ENCODE data around the gene MIPOL1. TPM values are rescaled to one million over a fixed set of nuclear protein-coding genes. Genes with fewer than 3 reads are reported as not detected.

MIPOL1 gene
- total and polyA plus RNA-seq, 5 donors = 3.9 to 13.2 (median 11.3) TPM

DNA sequence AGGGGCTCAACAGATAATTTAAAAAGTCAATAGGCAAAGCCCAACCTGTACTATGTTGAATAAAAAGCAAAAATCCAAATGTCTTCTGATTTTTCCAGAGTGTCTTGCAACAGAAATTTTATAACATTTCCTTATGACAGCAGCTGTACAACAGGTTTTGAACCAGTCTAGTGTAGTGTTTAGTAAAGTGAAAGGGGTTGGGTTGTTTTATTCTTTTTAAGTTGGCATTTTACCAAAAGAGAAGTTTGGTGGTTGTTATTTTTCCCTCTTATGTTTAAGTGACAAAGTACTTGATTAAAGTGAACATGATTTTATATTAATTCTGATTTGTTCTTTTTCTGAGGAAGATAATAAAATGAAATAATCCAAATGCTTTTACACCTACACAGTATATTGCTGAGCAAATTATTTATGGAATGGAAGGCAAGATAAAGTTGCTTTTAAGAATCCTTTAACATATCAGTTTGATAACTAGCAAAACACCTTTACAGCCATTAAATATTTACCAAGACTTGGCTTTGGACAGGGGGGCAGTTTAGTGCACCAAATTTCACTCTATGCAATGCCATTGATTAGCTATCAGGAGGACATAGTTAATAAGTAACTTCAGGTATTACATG, 268.4 kb downstream of the MIPOL1 start:
- DNase-seq = no peak

GRCh38 chr14:37466623-37467088, 268.9 kb downstream of the MIPOL1 start:
- no peaks in the 10 kb centered on the region for H3K4me1 ChIP-seq (ENCODE audit: control insufficient read depth, insufficient read depth, low read length)
- no peaks in the 10 kb centered on the region for H3K27me3 ChIP-seq (ENCODE audit: control insufficient read depth, insufficient read depth)
- ATAC-seq (no peak), DNase-seq (no peak)
- no peaks in the 10 kb centered on the region for H3K9me3 ChIP-seq (ENCODE audit: control insufficient read depth, low read length)
- intact Hi-C loops (cut with DNase I) = no loop called here
- no peak overlapping the region for H3K27ac ChIP-seq (ENCODE audit: low read length)
- WGBS = 84% methylated on average over 2 of the region's 2 CpGs
- H3K4me3 ChIP-seq (ENCODE audit: low read length) = no peak overlapping the region

More for the DNA sequence above, 268.4 kb downstream of the MIPOL1 start:
- no peak for ATAC-seq
- Histone ChIP-seq H3K4me3 (ENCODE audit: low read length) (no peak overlapping the region), H3K4me1 (ENCODE audit: control insufficient read depth, insufficient read depth, low read length) (no peaks in the 10 kb centered on the region), H3K27ac (ENCODE audit: low read length) (no peak overlapping the region), H3K9me3 (ENCODE audit: control insufficient read depth, low read length) (no peaks in the 10 kb centered on the region), H3K27me3 (ENCODE audit: control insufficient read depth, insufficient read depth) (no peaks in the 10 kb centered on the region)
- intact Hi-C loops (cut with DNase I) = no loop called here

GRCh38 chr14:37469650-37470049, 271.9 kb downstream of the MIPOL1 start:
- ATAC-seq (no peak), DNase-seq (no peak)
- Histone ChIP-seq H3K9me3 (ENCODE audit: control insufficient read depth, low read length) (no peaks in the 10 kb centered on the region), H3K27ac (ENCODE audit: low read length) (no peak overlapping the region), H3K4me1 (ENCODE audit: control insufficient read depth, insufficient read depth, low read length) (no peaks in the 10 kb centered on the region), H3K27me3 (ENCODE audit: control insufficient read depth, insufficient read depth) (no peaks in the 10 kb centered on the region), H3K4me3 (ENCODE audit: low read length) (no peak overlapping the region)
- intact Hi-C loops (cut with DNase I) = no loop called here

GRCh38 chr14:37470251-37470650, 272.5 kb downstream of the MIPOL1 start:
- intact Hi-C loops (cut with DNase I) = no loop called here
- Histone ChIP-seq H3K27me3 (ENCODE audit: control insufficient read depth, insufficient read depth) (no peaks in the 10 kb centered on the region), H3K9me3 (ENCODE audit: control insufficient read depth, low read length) (no peaks in the 10 kb centered on the region), H3K27ac (ENCODE audit: low read length) (no peak overlapping the region), H3K4me1 (ENCODE audit: control insufficient read depth, insufficient read depth, low read length) (no peaks in the 10 kb centered on the region), H3K4me3 (ENCODE audit: low read length) (no peak overlapping the region)
- DNase-seq = no peak
- no peak for ATAC-seq
- WGBS = 90% methylated on average over 7 of the region's 7 CpGs

- H3K9me3 ChIP-seq (ENCODE audit: control insufficient read depth, low read length) = no peaks in the 10 kb centered on the region
- intact Hi-C loops (cut with DNase I) = no loop called here
- H3K27ac ChIP-seq (ENCODE audit: low read length) = no peak overlapping the region
- no peak for ATAC-seq
- no peaks in the 10 kb centered on the region for H3K27me3 ChIP-seq (ENCODE audit: control insufficient read depth, insufficient read depth)
- 56% methylated on average over 4 of the region's 4 CpGs for WGBS
- no peaks in the 10 kb centered on the region for H3K4me1 ChIP-seq (ENCODE audit: control insufficient read depth, insufficient read depth, low read length)
- no peak overlapping the region for H3K4me3 ChIP-seq (ENCODE audit: low read length)
- DNase-seq = no peak
Measured at GRCh38 chr14:37472906-37473305, 275.2 kb downstream of the MIPOL1 start.

DNA sequence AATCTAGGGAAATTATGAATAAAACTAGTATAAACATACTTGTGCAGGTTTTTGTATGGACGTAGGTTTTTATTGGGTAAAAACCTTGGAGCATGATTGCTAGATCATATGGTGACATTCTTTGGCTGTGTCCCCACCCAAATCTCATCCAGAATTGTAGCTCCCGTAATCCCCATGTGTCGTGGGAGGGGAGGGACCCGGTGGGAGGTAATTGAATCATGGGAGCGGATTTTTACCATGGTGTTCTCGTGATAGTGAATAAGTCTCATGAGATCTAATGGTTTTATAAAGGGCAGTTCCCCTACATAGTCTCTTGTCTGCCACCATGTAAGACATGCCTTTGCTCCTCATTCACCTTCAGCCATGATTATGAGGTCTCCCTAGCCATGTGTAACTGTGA, 276.5 kb downstream of the MIPOL1 start:
- intact Hi-C loops (cut with DNase I) = no loop called here
- Histone ChIP-seq H3K4me1 (ENCODE audit: control insufficient read depth, insufficient read depth, low read length) (no peaks in the 10 kb centered on the region), H3K9me3 (ENCODE audit: control insufficient read depth, low read length) (no peaks in the 10 kb centered on the region), H3K27me3 (ENCODE audit: control insufficient read depth, insufficient read depth) (no peaks in the 10 kb centered on the region), H3K4me3 (ENCODE audit: low read length) (no peak overlapping the region), H3K27ac (ENCODE audit: low read length) (no peak overlapping the region)
- ATAC-seq (no peak), DNase-seq (no peak)
- 91% methylated on average over 6 of the region's 6 CpGs for WGBS

- Histone ChIP-seq H3K27ac (ENCODE audit: low read length) (no peak overlapping the region), H3K4me1 (ENCODE audit: control insufficient read depth, insufficient read depth, low read length) (no peaks in the 10 kb centered on the region), H3K27me3 (ENCODE audit: control insufficient read depth, insufficient read depth) (no peaks in the 10 kb centered on the region), H3K4me3 (ENCODE audit: low read length) (no peak overlapping the region), H3K9me3 (ENCODE audit: control insufficient read depth, low read length) (no peaks in the 10 kb centered on the region)
- no peak for DNase-seq
- intact Hi-C loops (cut with DNase I) = no loop called here
- WGBS = 83% methylated on average over 3 of the region's 3 CpGs
- ATAC-seq = no peak
Measured at GRCh38 chr14:37480446-37481290, 282.9 kb downstream of the MIPOL1 start.

DNA sequence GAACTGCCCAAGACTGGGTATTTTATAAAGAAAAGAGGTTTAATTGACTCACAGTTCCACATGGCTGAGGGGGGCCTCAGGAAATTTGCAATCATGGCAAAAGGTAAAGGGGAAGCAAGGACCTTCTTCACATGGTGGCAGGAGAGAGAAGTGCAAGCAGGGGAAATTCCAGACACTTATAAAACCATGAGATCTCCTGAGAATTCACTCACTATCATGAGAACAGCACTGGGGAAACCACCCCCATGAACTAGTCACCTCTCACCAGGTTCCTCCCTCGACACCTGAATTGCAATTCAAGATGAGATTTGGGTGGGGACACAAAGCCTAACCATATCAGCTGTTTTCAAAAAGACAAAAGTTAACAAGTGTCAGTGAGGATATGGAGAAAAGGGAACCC, 284.7 kb downstream of the MIPOL1 start:
- ATAC-seq (no peak), DNase-seq (no peak)
- H3K27me3 ChIP-seq (ENCODE audit: control insufficient read depth, insufficient read depth) = no peaks in the 10 kb centered on the region
- 77% methylated on average over 1 of the region's 1 CpG for WGBS
- H3K9me3 ChIP-seq (ENCODE audit: control insufficient read depth, low read length) = no peaks in the 10 kb centered on the region
- no peak overlapping the region for H3K4me3 ChIP-seq (ENCODE audit: low read length)
- no peaks in the 10 kb centered on the region for H3K4me1 ChIP-seq (ENCODE audit: control insufficient read depth, insufficient read depth, low read length)
- intact Hi-C loops (cut with DNase I) = no loop called here
- no peak overlapping the region for H3K27ac ChIP-seq (ENCODE audit: low read length)

GRCh38 chr14:37483672-37484071, 285.9 kb downstream of the MIPOL1 start:
- no peak overlapping the region for H3K27ac ChIP-seq (ENCODE audit: low read length)
- DNase-seq = no peak
- no peaks in the 10 kb centered on the region for H3K4me1 ChIP-seq (ENCODE audit: control insufficient read depth, insufficient read depth, low read length)
- ATAC-seq = no peak
- no peak overlapping the region for H3K4me3 ChIP-seq (ENCODE audit: low read length)
- 95% methylated on average over 4 of the region's 4 CpGs for WGBS
- no peaks in the 10 kb centered on the region for H3K27me3 ChIP-seq (ENCODE audit: control insufficient read depth, insufficient read depth)
- H3K9me3 ChIP-seq (ENCODE audit: control insufficient read depth, low read length) = no peaks in the 10 kb centered on the region
- intact Hi-C loops (cut with DNase I) = no loop called here

- intact Hi-C loops (cut with DNase I) = no loop called here
- ATAC-seq (no peak), DNase-seq (peak in 1 of 3 donors; percentile 21)
- 89% methylated on average over 3 of the region's 3 CpGs for WGBS
- H3K4me3 ChIP-seq (ENCODE audit: low read length) = no peak overlapping the region
- no peak overlapping the region for H3K27ac ChIP-seq (ENCODE audit: low read length)
- no peaks in the 10 kb centered on the region for H3K27me3 ChIP-seq (ENCODE audit: control insufficient read depth, insufficient read depth)
- no peaks in the 10 kb centered on the region for H3K4me1 ChIP-seq (ENCODE audit: control insufficient read depth, insufficient read depth, low read length)
- no peaks in the 10 kb centered on the region for H3K9me3 ChIP-seq (ENCODE audit: control insufficient read depth, low read length)
Measured at GRCh38 chr14:37490607-37491006, 292.9 kb downstream of the MIPOL1 start.

DNA sequence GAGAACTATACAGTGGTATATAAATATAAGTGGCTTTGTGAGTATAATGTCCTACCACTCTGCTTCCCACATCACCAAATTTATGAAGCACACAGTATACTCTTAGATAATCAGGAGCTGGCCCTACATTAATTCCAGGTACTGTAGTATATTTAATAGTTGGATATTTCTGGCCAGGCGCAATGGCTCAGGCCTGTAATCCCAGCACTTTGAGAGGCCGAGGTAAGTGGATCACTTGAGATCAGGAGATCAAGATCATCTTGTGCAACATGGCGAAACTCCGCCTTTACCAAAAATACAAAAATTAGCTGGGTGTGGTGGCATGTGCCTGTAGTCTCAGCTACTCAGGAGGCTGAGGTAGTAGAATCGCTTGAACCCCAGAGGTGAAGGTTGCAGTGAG, 293.3 kb downstream of the MIPOL1 start:
- intact Hi-C loops (cut with DNase I) = no loop called here
- H3K4me1 ChIP-seq (ENCODE audit: control insufficient read depth, insufficient read depth, low read length) = no peaks in the 10 kb centered on the region
- no peak for ATAC-seq
- no peak overlapping the region for H3K27ac ChIP-seq (ENCODE audit: low read length)
- no peaks in the 10 kb centered on the region for H3K27me3 ChIP-seq (ENCODE audit: control insufficient read depth, insufficient read depth)
- DNase-seq = no peak
- no peaks in the 10 kb centered on the region for H3K9me3 ChIP-seq (ENCODE audit: control insufficient read depth, low read length)
- WGBS = 96% methylated on average over 5 of the region's 5 CpGs
- H3K4me3 ChIP-seq (ENCODE audit: low read length) = no peak overlapping the region

Measured in right cardiac atrium (tissue), 5 donors.